Naive thymus-derived CD4-positive, alpha-beta T cell (primary cell): ENCODE data around the gene MRTFB. TPM values are rescaled to one million over a fixed set of nuclear protein-coding genes. Genes with fewer than 3 reads are reported as not detected.

Source experiments
- ATAC-seq: fragments of 150-1000 bp; cut with Tn5 transposase; 2 replicates; pipeline ENCODE4 v1.10.0; 2021; ENCODE audit warnings: mild to moderate bottlenecking, moderate library complexity
- CTCF ChIA-PET: fragments of 350-600 bp; sonication (Branson Sonifier 250); formaldehyde crosslinking; loops from one replicate; lab custom pipeline; 2021; ENCODE audit warnings: antibody characterized with exemption; lab: Charles Lee
- POLR2A ChIA-PET: fragments of 350-600 bp; sonication (Branson Sonifier 250); formaldehyde crosslinking; loops from one replicate; lab custom pipeline; 2021; ENCODE audit warnings: antibody characterized with exemption, inconsistent platforms; lab: Charles Lee
- DNase-seq, 9 donors: peaks; one replicate each; pipeline versions ENCODE4 v3.0.0 to v3.0.0-alpha.2; 2020 to 2022; ENCODE audit warnings: mixed read lengths in 1 of 9
- H3K27ac ChIP-seq: one replicate; pipeline ENCODE4 v1.7.0; 2013; ENCODE audit warnings: mild to moderate bottlenecking, low read depth, low read length, moderate library complexity
- H3K27me3 ChIP-seq, 2 donors: one replicate each; pipeline ENCODE4 v1.7.0; 2013; ENCODE audit warnings: low read length in 2 of 2, mild to moderate bottlenecking in 2 of 2, moderate library complexity in 2 of 2; ENCODE audit not compliant: control insufficient read depth in 2 of 2, insufficient read depth in 2 of 2
- H3K36me3 ChIP-seq, 3 experiments: 1 replicate in 2 of 3; 2 replicates in 1 of 3; pipeline ENCODE4 v1.7.0; 2013; ENCODE audit warnings: low read length in 3 of 3, mild to moderate bottlenecking in 3 of 3, moderate library complexity in 1 of 3; ENCODE audit not compliant: insufficient read depth in 3 of 3, control insufficient read depth in 2 of 3
- H3K4me1 ChIP-seq, 2 donors: one replicate each; pipeline ENCODE4 v1.7.0; 2013; ENCODE audit warnings: low read length in 2 of 2, mild to moderate bottlenecking in 2 of 2, moderate library complexity in 1 of 2; ENCODE audit not compliant: control insufficient read depth in 2 of 2, insufficient read depth in 2 of 2
- H3K4me3 ChIP-seq: 2 replicates; pipeline ENCODE4 v1.7.0; 2013; ENCODE audit warnings: mild to moderate bottlenecking, low read length
- H3K9me3 ChIP-seq, 3 experiments: 1 replicate in 2 of 3; 2 replicates in 1 of 3; pipeline ENCODE4 v1.7.0; 2013; ENCODE audit warnings: low read length in 3 of 3; ENCODE audit not compliant: control insufficient read depth in 2 of 3
- H3K27ac Mint-ChIP-seq, 9 donors: one replicate each; pipeline ENCODE4 v1.8.0; 2020 to 2022; ENCODE audit warnings: mixed read lengths in 9 of 9, mild to moderate bottlenecking in 8 of 9, moderate library complexity in 5 of 9, inconsistent platforms in 2 of 9
- H3K27me3 Mint-ChIP-seq, 5 donors: one replicate each; pipeline ENCODE4 v1.8.0; 2021 to 2022; ENCODE audit warnings: mixed read lengths in 5 of 5, mild to moderate bottlenecking in 1 of 5
- H3K36me3 Mint-ChIP-seq, 5 donors: one replicate each; pipeline ENCODE4 v1.8.0; 2020 to 2022; ENCODE audit warnings: mixed read lengths in 5 of 5, mild to moderate bottlenecking in 3 of 5, inconsistent platforms in 1 of 5
- H3K4me1 Mint-ChIP-seq, 7 donors: one replicate each; pipeline ENCODE4 v1.8.0; 2020 to 2022; ENCODE audit warnings: mixed read lengths in 7 of 7, mild to moderate bottlenecking in 3 of 7, inconsistent platforms in 1 of 7
- H3K4me3 Mint-ChIP-seq, 10 donors: one replicate each; pipeline ENCODE4 v1.8.0; 2020 to 2022; ENCODE audit warnings: mild to moderate bottlenecking in 10 of 10, mixed read lengths in 10 of 10, moderate library complexity in 6 of 10, inconsistent platforms in 2 of 10
- H3K9me3 Mint-ChIP-seq, 11 donors: one replicate each; pipeline ENCODE4 v1.8.0; 2020 to 2022; ENCODE audit warnings: mixed read lengths in 11 of 11, mild to moderate bottlenecking in 4 of 11, inconsistent platforms in 1 of 11, moderate library complexity in 1 of 11
- intact Hi-C, 2 donors: fragments of 100-400 bp; cut with micrococcal nuclease; formaldehyde crosslinking; loops; one replicate each; pipeline ENCODE4 v1.15.1; 2023
- polyA plus RNA-seq, 2 donors: library from polyadenylated mRNA; unstranded; fragments of 300-500 nt; fragmentation: Illumina TruSeq; gene quantifications; one replicate each; pipeline ENCODE4 v1.2.3, GENCODE V29; 2021
- total RNA-seq, 6 experiments: library from RNA in 5 of 6; stranded (reverse) in 5 of 6; gene quantifications; 1 replicate in 5 of 6; 2 replicates in 1 of 6; pipeline ENCODE4 v1.2.3 and lab custom pipeline; 2021 to 2026

Gene MRTFB
- total and polyA plus RNA-seq, 7 experiments from 2014 or later, result 9.1 to 33.2 (median 25.4) TPM

GRCh38 chr16:14035092-14035491 is 36.0 kb upstream of the MRTFB start:
- no peak for ATAC-seq
- Histone ChIP-seq H3K4me1 (no peaks in the 10 kb centered on the region), H3K4me3 (no peak overlapping the region), H3K9me3 (no peaks in the 10 kb centered on the region), H3K36me3 (no peaks in the 10 kb centered on the region), H3K27me3 (no peaks in the 10 kb centered on the region), H3K27ac (no peak overlapping the region)
- Mint-ChIP-seq H3K27ac (no peak overlapping the region), H3K36me3 (peaks cover 0 to 3% (median 0%) of the 10 kb centered on the region in 5 donors), H3K4me1 (no peaks in the 10 kb centered on the region), H3K4me3 (no peak overlapping the region), H3K9me3 (peaks cover 1 to 9% (median 7%) of the 10 kb centered on the region in 11 donors), H3K27me3 (no peaks in the 10 kb centered on the region)
- CTCF ChIA-PET, result no interaction called here
- POLR2A ChIA-PET, result interaction anchor here (0.6 kb wide), 1 partner anchor 18 kb away, joined by 3 read pairs; no protein-coding TSS in a partner anchor
- no peak for DNase-seq
- intact Hi-C loops, result loop anchor here in 1 of 2 donors (5.0 kb wide), 1 partner anchor 117 kb away; no protein-coding TSS in a partner anchor

DNA sequence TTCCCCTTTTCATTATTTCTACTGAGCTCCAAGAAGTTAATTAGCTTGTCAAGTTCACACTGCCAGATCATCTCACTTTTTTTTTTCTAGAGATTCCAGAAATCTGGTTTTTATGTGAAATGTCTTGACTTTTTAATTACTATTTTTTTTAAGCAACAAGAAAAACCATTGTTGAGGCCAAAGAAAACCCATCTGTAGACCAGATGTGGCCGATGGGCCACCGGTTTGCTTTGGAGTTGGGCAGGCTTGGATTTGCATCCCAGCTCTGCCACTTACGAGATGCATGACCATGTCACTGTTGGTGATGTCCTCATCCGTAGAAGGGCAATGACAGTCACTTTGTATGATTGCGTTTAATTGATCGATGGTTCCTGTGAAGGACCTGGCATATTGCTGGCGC is 34.2 kb upstream of the MRTFB start:
- Mint-ChIP-seq H3K4me1 (peaks cover 0 to 6% (median 5%) of the 10 kb centered on the region in 7 donors), H3K36me3 (peaks cover 0 to 3% (median 0%) of the 10 kb centered on the region in 5 donors), H3K27me3 (no peaks in the 10 kb centered on the region), H3K9me3 (peaks cover 1 to 9% (median 7%) of the 10 kb centered on the region in 11 donors), H3K27ac (no peak overlapping the region), H3K4me3 (no peak overlapping the region)
- no peaks in the 10 kb centered on the region for H3K4me1 ChIP-seq
- CTCF ChIA-PET, result no interaction called here
- H3K36me3 ChIP-seq, result no peaks in the 10 kb centered on the region
- intact Hi-C loops, result loop anchor here in 1 of 2 donors (5.0 kb wide), 1 partner anchor 115 kb away; no protein-coding TSS in a partner anchor
- H3K27ac ChIP-seq, result no peak overlapping the region
- ATAC-seq (no peak), DNase-seq (no peak)
- no peaks in the 10 kb centered on the region for H3K9me3 ChIP-seq
- POLR2A ChIA-PET, result no interaction called here
- H3K4me3 ChIP-seq, result no peak overlapping the region
- H3K27me3 ChIP-seq, result no peaks in the 10 kb centered on the region

DNA sequence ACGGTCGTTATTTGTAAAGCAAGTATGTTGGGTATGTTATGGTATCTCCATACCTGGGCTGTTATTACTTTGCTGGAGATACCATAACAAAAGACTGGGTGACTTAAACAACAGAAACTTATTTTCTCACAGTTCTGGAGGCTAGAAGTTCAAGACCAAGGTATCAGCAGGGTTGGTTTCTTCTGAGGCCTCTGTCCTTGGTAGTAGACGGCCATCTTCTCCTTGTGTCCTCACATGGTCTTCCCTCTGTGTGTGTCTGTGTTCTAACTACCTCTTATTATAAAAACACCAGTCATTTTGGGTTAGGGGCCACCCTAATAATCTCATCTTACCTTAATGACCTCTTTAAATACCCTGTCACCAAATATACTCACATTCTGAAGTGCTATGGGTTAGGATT is 33.2 kb upstream of the MRTFB start:
- Mint-ChIP-seq H3K4me1 (peaks cover 0 to 6% (median 5%) of the 10 kb centered on the region in 7 donors), H3K36me3 (peaks cover 0 to 3% (median 0%) of the 10 kb centered on the region in 5 donors), H3K27ac (no peak overlapping the region), H3K9me3 (peaks cover 0 to 9% (median 5%) of the 10 kb centered on the region in 11 donors), H3K27me3 (no peaks in the 10 kb centered on the region), H3K4me3 (no peak overlapping the region)
- Histone ChIP-seq H3K36me3 (no peaks in the 10 kb centered on the region), H3K9me3 (no peaks in the 10 kb centered on the region), H3K4me1 (no peaks in the 10 kb centered on the region), H3K27ac (no peak overlapping the region), H3K4me3 (no peak overlapping the region), H3K27me3 (no peaks in the 10 kb centered on the region)
- ChIA-PET CTCF (no interaction called here), POLR2A (no interaction called here)
- DNase-seq (no peak), ATAC-seq (no peak)
- intact Hi-C loops, result loop anchor here in 1 of 2 donors (5.0 kb wide), 1 partner anchor 114 kb away; no protein-coding TSS in a partner anchor

DNA sequence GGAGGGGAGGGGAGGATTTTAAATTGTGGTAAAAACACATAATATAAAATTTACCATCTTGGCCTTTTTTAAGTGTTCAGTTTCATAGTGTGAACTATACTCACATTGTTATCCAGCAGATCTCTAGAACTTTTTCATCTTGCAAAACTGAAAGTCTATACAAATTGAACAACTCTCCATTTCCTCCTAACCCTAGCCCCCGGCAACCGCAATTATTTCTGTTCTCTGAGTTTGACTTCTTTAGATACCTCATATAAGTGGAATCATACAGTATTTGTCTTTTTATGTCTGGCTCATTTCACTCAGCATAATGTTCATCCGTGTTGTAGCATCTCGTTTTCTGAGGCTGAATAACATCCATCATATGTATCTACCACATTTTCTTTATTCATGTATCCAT is 30.0 kb upstream of the MRTFB start:
- ATAC-seq, result no peak
- peaks cover 0 to 9% (median 5%) of the 10 kb centered on the region in 11 donors for H3K9me3 Mint-ChIP-seq
- Histone ChIP-seq H3K36me3 (no peaks in the 10 kb centered on the region), H3K27me3 (no peaks in the 10 kb centered on the region), H3K4me3 (no peak overlapping the region), H3K4me1 (no peaks in the 10 kb centered on the region), H3K27ac (no peak overlapping the region), H3K9me3 (no peaks in the 10 kb centered on the region)
- peaks cover 0 to 6% (median 5%) of the 10 kb centered on the region in 7 donors for H3K4me1 Mint-ChIP-seq
- peak overlapping the region in 9 of 10 donors; percentile 1 to 77 (median 27) for H3K4me3 Mint-ChIP-seq
- intact Hi-C loops, result no loop called here
- POLR2A ChIA-PET, result no interaction called here
- CTCF ChIA-PET, result no interaction called here
- peak overlapping the region in 6 of 9 donors; percentile 5 to 46 (median 24) for H3K27ac Mint-ChIP-seq
- peaks cover 0 to 3% (median 0%) of the 10 kb centered on the region in 5 donors for H3K36me3 Mint-ChIP-seq
- peak in 4 of 9 donors; percentile 1 to 9 (median 6) for DNase-seq
- H3K27me3 Mint-ChIP-seq, result no peaks in the 10 kb centered on the region

GRCh38 chr16:14042706-14043105 is 28.4 kb upstream of the MRTFB start:
- Mint-ChIP-seq H3K4me3 (no peak overlapping the region), H3K9me3 (peaks cover 0 to 9% (median 4%) of the 10 kb centered on the region in 11 donors), H3K4me1 (peaks cover 0 to 6% (median 5%) of the 10 kb centered on the region in 7 donors), H3K36me3 (no peaks in the 10 kb centered on the region), H3K27me3 (no peaks in the 10 kb centered on the region), H3K27ac (no peak overlapping the region)
- H3K9me3 ChIP-seq, result no peaks in the 10 kb centered on the region
- no peak overlapping the region for H3K4me3 ChIP-seq
- no peak for ATAC-seq
- no peaks in the 10 kb centered on the region for H3K36me3 ChIP-seq
- POLR2A ChIA-PET, result no interaction called here
- H3K4me1 ChIP-seq, result no peaks in the 10 kb centered on the region
- no peaks in the 10 kb centered on the region for H3K27me3 ChIP-seq
- intact Hi-C loops, result no loop called here
- no peak overlapping the region for H3K27ac ChIP-seq
- CTCF ChIA-PET, result no interaction called here
- no peak for DNase-seq

- ChIA-PET CTCF (no interaction called here), POLR2A (no interaction called here)
- DNase-seq (no peak), ATAC-seq (no peak)
- H3K27ac Mint-ChIP-seq, result no peak overlapping the region
- H3K36me3 Mint-ChIP-seq, result no peaks in the 10 kb centered on the region
- H3K4me1 Mint-ChIP-seq, result peaks cover 0 to 6% (median 5%) of the 10 kb centered on the region in 7 donors
- H3K9me3 Mint-ChIP-seq, result peaks cover 0 to 9% (median 4%) of the 10 kb centered on the region in 11 donors
- Histone ChIP-seq H3K27ac (no peak overlapping the region), H3K4me3 (no peak overlapping the region), H3K27me3 (no peaks in the 10 kb centered on the region), H3K36me3 (no peaks in the 10 kb centered on the region), H3K9me3 (no peaks in the 10 kb centered on the region), H3K4me1 (no peaks in the 10 kb centered on the region)
- H3K27me3 Mint-ChIP-seq, result peaks cover 0 to 3% (median 0%) of the 10 kb centered on the region in 5 donors
- no peak overlapping the region for H3K4me3 Mint-ChIP-seq
- intact Hi-C loops, result no loop called here
Measured at GRCh38 chr16:14043278-14043677, 27.8 kb upstream of the MRTFB start.

- ATAC-seq (no peak), DNase-seq (no peak)
- Histone ChIP-seq H3K27me3 (no peaks in the 10 kb centered on the region), H3K4me3 (no peak overlapping the region), H3K36me3 (no peaks in the 10 kb centered on the region), H3K4me1 (no peaks in the 10 kb centered on the region), H3K27ac (no peak overlapping the region), H3K9me3 (no peaks in the 10 kb centered on the region)
- H3K27me3 Mint-ChIP-seq, result peaks cover 0 to 5% (median 0%) of the 10 kb centered on the region in 5 donors
- ChIA-PET POLR2A (no interaction called here), CTCF (no interaction called here)
- H3K27ac Mint-ChIP-seq, result no peak overlapping the region
- H3K4me3 Mint-ChIP-seq, result no peak overlapping the region
- intact Hi-C loops, result no loop called here
- peaks cover 0 to 5% (median 0%) of the 10 kb centered on the region in 11 donors for H3K9me3 Mint-ChIP-seq
- H3K4me1 Mint-ChIP-seq, result peaks cover 0 to 6% (median 5%) of the 10 kb centered on the region in 7 donors
- no peaks in the 10 kb centered on the region for H3K36me3 Mint-ChIP-seq
Measured at GRCh38 chr16:14043793-14044192, 27.3 kb upstream of the MRTFB start.
